Lower leg skin (tissue), 4 donors: ENCODE measurements around the gene CCL13. TPM values are rescaled to one million over a fixed set of nuclear protein-coding genes. Genes with fewer than 3 reads are reported as not detected.

ENCODE experiments used
- DNase-seq, 2 donors: peaks; one replicate each; pipeline ENCODE4 v3.0.0-alpha.2; 2019; ENCODE audit warnings: low spot score in 2 of 2
- H3K4me3 ChIP-seq: fragments of 200-600 bp; sonication (generic); 2 replicates; pipeline ENCODE4 v1.5.1; 2017; ENCODE audit warnings: mild to moderate bottlenecking, low read depth; ENCODE audit not compliant: poor library complexity, severe bottlenecking
- CTCF ChIP-seq, 3 donors: fragments of 450-650 bp; IDR thresholded peaks; one replicate each; pipeline ENCODE4 v1.5.1; 2016; ENCODE audit warnings: antibody characterized with exemption in 3 of 3, mild to moderate bottlenecking in 3 of 3, moderate library complexity in 2 of 3
- POLR2A ChIP-seq, 2 donors: fragments of 450-650 bp; IDR thresholded peaks; one replicate each; pipeline ENCODE4 v1.6.1; 2016 to 2017; ENCODE audit warnings: antibody characterized with exemption in 2 of 2, mild to moderate bottlenecking in 1 of 2, moderate library complexity in 1 of 2
- WGBS, 2 donors: methylation state at CpG; one replicate each; pipeline ENCODE4 v1.1.5; 2018; 5-methylcytosine and 5-hydroxymethylcytosine counted together
- intact Hi-C: fragments of 100-400 bp; cut with DNase I; formaldehyde crosslinking; loops from one replicate; pipeline ENCODE4 v1.15.0; 2023; ENCODE audit warnings: low total_unique reads
- total RNA-seq, 4 donors: library from RNA; depleted of rRNA; stranded (reverse); fragments of >200 nt; gene quantifications; one replicate each; pipeline ENCODE4 v1.1.0, GENCODE V29; 2016

Gene CCL13
- total RNA-seq = 1 to 10 TPM in 3 of 4 donors, not detected in 1; 1.9 to 4.4 (median 1.9) TPM

- peak in 1 of 2 donors; percentile 31 for DNase-seq
- H3K4me3 ChIP-seq = no peak within 1 kb of the TSS
- TF ChIP-seq POLR2A (IDR thresholded peaks at IDR 0.05) (no peak), CTCF (IDR thresholded peaks at IDR 0.05) (no peak)
- intact Hi-C loops = no loop called here
- WGBS, 2 donors = 90 to 91% methylated on average over 5 of the region's 5 CpGs
Measured at GRCh38 chr17:34356194-34356593, at the start of gene CCL13. CCL13 (plus strand) TSS chr17:34356480; CDS start chr17:34356527, 47 bp downstream.

- peak in 1 of 2 donors; percentile 37 for DNase-seq
- intact Hi-C loops = no loop called here
- TF ChIP-seq POLR2A (IDR thresholded peaks at IDR 0.05) (no peak), CTCF (IDR thresholded peaks at IDR 0.05) (no peak)
- 34 to 36% methylated on average over 3 of the region's 3 CpGs for whole genome bisulfite sequencing, 2 donors
- no peak overlapping the region for H3K4me3 ChIP-seq
Measured at GRCh38 chr17:34307110-34307509, 49.2 kb upstream of the CCL13 start.

- H3K4me3 ChIP-seq = no peak overlapping the region
- no peak for DNase-seq
- TF ChIP-seq CTCF (IDR thresholded peaks at IDR 0.05) (no peak), POLR2A (IDR thresholded peaks at IDR 0.05) (no peak)
- intact Hi-C loops = no loop called here
Measured at GRCh38 chr17:34308371-34308770, 47.9 kb upstream of the CCL13 start.

- DNase-seq = peak in 1 of 2 donors; percentile 57
- intact Hi-C loops = no loop called here
- no peak overlapping the region for H3K4me3 ChIP-seq
- 40 to 47% methylated on average over 7 of the region's 7 CpGs for WGBS, 2 donors
- TF ChIP-seq CTCF (IDR thresholded peaks at IDR 0.05) = no peak
- TF ChIP-seq POLR2A (IDR thresholded peaks at IDR 0.05) = no peak
Measured at GRCh38 chr17:34311291-34311690, 45.0 kb upstream of the CCL13 start.

GRCh38 chr17:34312080-34312479 lies 44.2 kb upstream of the CCL13 start:
- H3K4me3 ChIP-seq = no peak overlapping the region
- no peak for DNase-seq
- intact Hi-C loops = no loop called here
- TF ChIP-seq POLR2A (IDR thresholded peaks at IDR 0.05) = no peak
- WGBS, 2 donors = 35 to 36% methylated on average over 5 of the region's 5 CpGs

- intact Hi-C loops = no loop called here
- no peak for DNase-seq
- H3K4me3 ChIP-seq = no peak overlapping the region
- 71 to 74% methylated on average over 4 of the region's 4 CpGs for WGBS, 2 donors
- no peak for TF ChIP-seq CTCF (IDR thresholded peaks at IDR 0.05)
- TF ChIP-seq POLR2A (IDR thresholded peaks at IDR 0.05) = no peak
Measured at GRCh38 chr17:34313164-34313563, 43.1 kb upstream of the CCL13 start.
